Measurements from ENCODE around the gene MYO3A.

Gene MYO3A

DNA sequence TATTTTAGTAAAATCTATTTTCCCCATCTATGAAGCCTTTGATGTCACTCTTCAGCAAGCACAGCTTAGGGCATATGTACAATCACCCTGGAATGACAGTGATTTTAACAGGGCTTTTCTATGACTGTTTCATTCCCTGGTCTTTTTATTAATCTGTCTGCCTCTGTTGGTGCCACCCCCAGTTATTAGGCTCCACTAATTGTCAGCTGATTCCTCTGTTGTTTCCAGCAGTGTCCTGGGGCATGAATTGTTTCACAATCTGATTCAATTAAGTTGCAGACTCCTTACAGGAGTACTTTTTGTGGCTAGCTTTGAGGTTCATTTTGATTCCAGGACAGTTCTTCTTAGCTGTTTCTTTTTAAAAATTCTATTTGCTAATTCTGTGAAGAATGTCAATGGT is 38.6 kb downstream of the MYO3A start:
- TF ChIP-seq, protein P1, sequence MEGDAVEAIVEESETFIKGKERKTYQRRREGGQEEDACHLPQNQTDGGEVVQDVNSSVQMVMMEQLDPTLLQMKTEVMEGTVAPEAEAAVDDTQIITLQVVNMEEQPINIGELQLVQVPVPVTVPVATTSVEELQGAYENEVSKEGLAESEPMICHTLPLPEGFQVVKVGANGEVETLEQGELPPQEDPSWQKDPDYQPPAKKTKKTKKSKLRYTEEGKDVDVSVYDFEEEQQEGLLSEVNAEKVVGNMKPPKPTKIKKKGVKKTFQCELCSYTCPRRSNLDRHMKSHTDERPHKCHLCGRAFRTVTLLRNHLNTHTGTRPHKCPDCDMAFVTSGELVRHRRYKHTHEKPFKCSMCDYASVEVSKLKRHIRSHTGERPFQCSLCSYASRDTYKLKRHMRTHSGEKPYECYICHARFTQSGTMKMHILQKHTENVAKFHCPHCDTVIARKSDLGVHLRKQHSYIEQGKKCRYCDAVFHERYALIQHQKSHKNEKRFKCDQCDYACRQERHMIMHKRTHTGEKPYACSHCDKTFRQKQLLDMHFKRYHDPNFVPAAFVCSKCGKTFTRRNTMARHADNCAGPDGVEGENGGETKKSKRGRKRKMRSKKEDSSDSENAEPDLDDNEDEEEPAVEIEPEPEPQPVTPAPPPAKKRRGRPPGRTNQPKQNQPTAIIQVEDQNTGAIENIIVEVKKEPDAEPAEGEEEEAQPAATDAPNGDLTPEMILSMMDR (IDR thresholded peaks at IDR 0.05; ENCODE audit: insufficient read depth, missing control alignments) = no peak
- no peak for FAIRE-seq
- no peak for DNase-seq (ENCODE audit: insufficient read length, low spot score)

DNA sequence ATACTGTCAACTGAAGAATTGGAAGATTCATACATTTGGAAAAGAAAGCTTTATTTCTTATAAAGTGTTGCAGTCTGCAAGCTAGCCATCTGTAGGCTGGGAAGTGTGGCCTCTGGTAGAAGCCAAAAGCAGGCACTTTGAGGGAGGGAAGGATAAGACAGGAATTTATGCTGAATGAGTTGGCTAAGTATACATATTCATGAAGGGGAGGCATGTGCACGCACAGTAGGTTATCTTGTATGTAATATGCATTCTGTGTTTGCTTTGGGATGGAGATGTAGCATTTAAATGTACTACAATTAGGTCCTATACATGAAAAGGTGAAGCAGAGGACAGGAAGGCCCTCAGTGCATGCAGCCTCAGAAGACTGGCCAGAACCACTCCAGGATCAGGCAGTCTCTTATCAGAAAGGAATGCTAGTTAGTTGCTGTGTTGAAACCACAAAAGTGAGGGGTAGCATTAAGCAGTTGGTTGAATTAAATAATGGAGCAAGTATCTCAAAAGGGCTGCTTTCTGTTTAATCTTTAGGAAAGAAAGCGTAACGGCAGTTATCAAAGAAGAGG is 40.9 kb downstream of the MYO3A start:
- DNase-seq (ENCODE audit: insufficient read length, low spot score) (no peak), FAIRE-seq (no peak)
- TF ChIP-seq, protein P1 (IDR thresholded peaks at IDR 0.05; ENCODE audit: insufficient read depth, missing control alignments) = no peak

DNA sequence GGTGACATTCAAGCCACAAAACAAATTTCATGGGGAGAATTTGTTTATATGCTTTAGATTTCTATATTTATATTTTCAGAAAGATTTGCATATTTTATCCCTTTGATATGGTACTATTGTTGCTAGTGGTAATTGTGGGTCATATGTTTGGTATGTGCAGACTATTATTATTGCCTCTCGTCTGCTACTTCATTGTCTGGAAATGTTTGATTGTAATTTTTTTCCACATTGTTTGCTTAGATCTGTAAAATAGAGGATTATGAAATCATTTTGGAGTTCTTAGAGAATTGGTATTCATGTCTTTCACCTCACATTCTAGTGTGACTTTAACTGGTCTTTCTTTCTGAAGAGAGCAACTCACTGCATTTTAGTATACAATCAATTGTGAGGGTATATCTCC is 44.7 kb downstream of the MYO3A start:
- DNase-seq (ENCODE audit: insufficient read length, low spot score) = no peak
- TF ChIP-seq, protein P1 (IDR thresholded peaks at IDR 0.05; ENCODE audit: insufficient read depth, missing control alignments) = no peak
- no peak for FAIRE-seq

DNA sequence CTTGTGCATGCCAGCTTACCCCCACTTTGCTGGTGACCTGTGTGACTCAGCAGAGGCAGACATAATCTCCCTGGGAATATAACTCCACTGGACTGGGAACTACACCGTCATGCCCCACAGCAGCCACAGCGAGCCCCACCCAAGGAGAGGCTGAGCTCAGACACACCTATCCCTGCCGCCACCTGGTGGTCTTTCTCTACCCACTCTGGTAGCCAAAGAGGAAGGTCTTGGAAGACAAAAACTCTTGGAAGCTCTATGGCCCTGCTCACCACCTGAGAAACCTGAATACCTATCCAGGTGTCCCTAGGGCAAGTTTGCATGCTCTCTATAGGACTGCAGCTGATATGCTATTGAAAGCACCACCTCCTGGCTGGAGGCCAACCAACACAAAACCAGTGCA is 48.1 kb downstream of the MYO3A start:
- no peak for DNase-seq (ENCODE audit: insufficient read length, low spot score)
- TF ChIP-seq, protein P1 (IDR thresholded peaks at IDR 0.05; ENCODE audit: insufficient read depth, missing control alignments) = no peak
- FAIRE-seq = no peak

DNA sequence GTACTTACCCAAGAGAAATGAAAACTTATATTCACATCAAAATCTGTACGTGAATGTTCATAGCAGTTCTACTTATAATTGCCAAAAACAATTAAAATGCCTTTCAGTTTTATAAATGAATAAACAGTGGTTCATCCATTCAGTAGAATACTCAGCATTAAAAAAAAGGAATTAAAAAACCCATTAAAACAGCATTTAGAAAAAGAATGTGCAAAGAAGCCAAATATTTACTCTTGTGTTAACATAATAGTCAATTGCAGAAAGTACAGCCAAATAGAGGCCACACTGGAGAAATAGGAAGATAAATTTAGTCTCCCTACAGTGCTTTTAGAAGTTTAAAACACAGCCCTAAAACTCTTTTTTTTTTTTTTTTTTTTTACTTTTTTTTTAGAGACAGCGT is 54.6 kb downstream of the MYO3A start:
- TF ChIP-seq, protein P1 (IDR thresholded peaks at IDR 0.05; ENCODE audit: insufficient read depth, missing control alignments) = no peak
- DNase-seq (ENCODE audit: insufficient read length, low spot score) (no peak), FAIRE-seq (no peak)

DNA sequence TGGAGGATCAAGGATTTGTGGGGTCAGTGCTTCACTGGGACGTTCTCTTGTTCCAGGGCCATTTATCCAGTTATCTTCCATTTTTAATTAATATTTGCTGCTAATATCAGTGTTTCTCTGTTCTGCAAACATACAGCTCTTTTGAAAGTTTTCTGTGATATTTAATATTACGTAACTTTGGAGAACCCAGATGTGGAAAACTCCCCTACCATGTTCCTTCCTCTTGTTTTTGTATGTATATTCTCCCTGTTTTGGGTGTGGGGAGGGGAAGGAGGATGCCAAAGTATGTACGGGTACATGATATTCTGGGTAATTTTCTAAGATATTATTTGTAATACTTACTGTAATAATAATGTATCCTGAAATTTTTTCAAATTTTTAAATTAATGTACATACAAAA is 55.9 kb downstream of the MYO3A start:
- FAIRE-seq = no peak
- TF ChIP-seq, protein P1 (IDR thresholded peaks at IDR 0.05; ENCODE audit: insufficient read depth, missing control alignments) = no peak
- no peak for DNase-seq (ENCODE audit: insufficient read length, low spot score)

DNA sequence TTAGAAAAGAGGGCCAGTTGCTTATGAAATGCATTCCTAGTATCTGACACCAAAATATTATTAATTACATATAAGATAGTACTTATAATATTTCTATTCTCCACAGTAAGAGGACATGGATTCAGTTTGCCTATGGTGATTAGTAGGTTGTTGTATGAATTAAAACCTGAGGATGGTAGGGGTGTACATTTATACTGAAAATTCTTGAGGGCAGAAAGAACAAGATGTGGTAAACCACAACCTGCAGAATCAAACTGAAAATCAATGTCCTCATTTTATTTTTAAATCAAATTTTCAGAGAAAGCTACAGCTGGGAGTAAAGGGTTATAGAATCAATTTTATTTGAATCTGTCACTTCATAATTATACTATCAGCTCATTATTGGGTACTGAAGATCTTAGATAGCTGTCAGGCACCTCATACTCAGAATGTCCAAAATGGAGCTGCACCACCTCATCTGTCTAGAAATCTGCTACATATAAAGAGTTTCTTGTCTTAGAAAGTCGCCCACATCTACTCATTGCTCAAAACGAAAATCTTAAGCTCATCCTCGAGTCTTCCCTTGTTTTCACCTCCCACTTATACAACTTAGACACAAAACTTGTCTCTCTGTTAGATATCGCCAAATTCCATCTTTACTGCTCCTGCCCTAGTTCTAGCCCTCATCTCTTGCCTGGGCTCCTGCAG is 65.4 kb downstream of the MYO3A start:
- FAIRE-seq = no peak
- TF ChIP-seq, protein P1 (IDR thresholded peaks at IDR 0.05; ENCODE audit: insufficient read depth, missing control alignments) = no peak
- no peak for DNase-seq (ENCODE audit: insufficient read length, low spot score)

Data from D721Med (cell line).